Smooth muscle cell (in vitro differentiated cells): Measurements from ENCODE around the gene RABL6. TPM values are rescaled to one million over a fixed set of nuclear protein-coding genes. Genes with fewer than 3 reads are reported as not detected.

Source experiments
- DNase-seq: peaks from one replicate; lab custom pipeline; 2025; ENCODE audit not compliant: unreplicated experiment; lab: John Stamatoyannopoulos, UW
- H2AFZ ChIP-seq: fragments of 200-600 bp; sonication (generic); 2 replicates; pipeline ENCODE4 v1.6.0; 2016; ENCODE audit warnings: antibody characterized with exemption, low read depth, mild to moderate bottlenecking
- H3F3A ChIP-seq: fragments of 200-600 bp; sonication (generic); 2 replicates; pipeline ENCODE4 v1.6.0; 2017; ENCODE audit warnings: antibody characterized with exemption, low read depth
- H3K27ac ChIP-seq: fragments of 200-600 bp; sonication (generic); 2 replicates; pipeline ENCODE4 v1.5.1; 2016; ENCODE audit warnings: low read depth, mild to moderate bottlenecking
- H3K27me3 ChIP-seq: fragments of 200-600 bp; sonication (generic); 2 replicates; pipeline ENCODE4 v1.6.1; 2016; ENCODE audit warnings: low read depth, mild to moderate bottlenecking
- H3K36me3 ChIP-seq: fragments of 200-600 bp; sonication (generic); 2 replicates; pipeline ENCODE4 v1.5.1; 2016; ENCODE audit warnings: low read depth
- H3K4me1 ChIP-seq: fragments of 200-600 bp; sonication (generic); 2 replicates; pipeline ENCODE4 v1.5.1; 2016; ENCODE audit warnings: low read depth
- H3K4me2 ChIP-seq: fragments of 200-600 bp; sonication (generic); 2 replicates; pipeline ENCODE4 v1.6.0; 2016; ENCODE audit warnings: mild to moderate bottlenecking
- H3K4me3 ChIP-seq: fragments of 200-600 bp; sonication (generic); 2 replicates; pipeline ENCODE4 v1.5.1; 2016; ENCODE audit warnings: mild to moderate bottlenecking
- H3K79me2 ChIP-seq: fragments of 200-600 bp; sonication (generic); 2 replicates; pipeline ENCODE4 v1.6.0; 2016; ENCODE audit warnings: low read depth, mild to moderate bottlenecking
- H3K9ac ChIP-seq: fragments of 200-600 bp; sonication (generic); 2 replicates; pipeline ENCODE4 v1.6.0; 2016; ENCODE audit warnings: low read depth
- H3K9me3 ChIP-seq: fragments of 200-600 bp; sonication (generic); replicated peaks from 2 replicates; pipeline ENCODE4 v1.5.1; 2016; ENCODE audit warnings: low read depth
- H4K20me1 ChIP-seq: fragments of 200-600 bp; sonication (generic); 2 replicates; pipeline ENCODE4 v1.6.0; 2016; ENCODE audit warnings: low read depth
- WGBS: methylation state at CpG from one replicate; pipeline ENCODE4 v1.1.7; 2016; ENCODE audit warnings: low lambda C conversion rate; 5-methylcytosine and 5-hydroxymethylcytosine counted together
- polyA plus RNA-seq: library from polyadenylated mRNA; unstranded; fragments of >200 nt; fragmentation: Nextera tagmentation; extraction: Ambion mirVana; gene quantifications from 2 replicates; pipeline ENCODE4 v1.2.1, GENCODE V29; 2016
- total RNA-seq: library from RNA; depleted of rRNA; stranded (reverse); fragments of >200 nt; gene quantifications from 2 replicates; pipeline ENCODE4 v1.2.3, GENCODE V29; 2014
- TF ChIP-seq, protein P1 (sequence below): fragments of 200-600 bp; sonication (generic); IDR thresholded peaks from 2 replicates; pipeline ENCODE4 v1.5.1; 2017; ENCODE audit warnings: borderline replicate concordance, mild to moderate bottlenecking, antibody characterized with exemption; ENCODE audit not compliant: insufficient read depth, poor library complexity, severe bottlenecking

The RABL6 gene
- total and polyA plus RNA-seq, 2 experiments from 2014 or later = 54.3 to 81.6 TPM

DNA sequence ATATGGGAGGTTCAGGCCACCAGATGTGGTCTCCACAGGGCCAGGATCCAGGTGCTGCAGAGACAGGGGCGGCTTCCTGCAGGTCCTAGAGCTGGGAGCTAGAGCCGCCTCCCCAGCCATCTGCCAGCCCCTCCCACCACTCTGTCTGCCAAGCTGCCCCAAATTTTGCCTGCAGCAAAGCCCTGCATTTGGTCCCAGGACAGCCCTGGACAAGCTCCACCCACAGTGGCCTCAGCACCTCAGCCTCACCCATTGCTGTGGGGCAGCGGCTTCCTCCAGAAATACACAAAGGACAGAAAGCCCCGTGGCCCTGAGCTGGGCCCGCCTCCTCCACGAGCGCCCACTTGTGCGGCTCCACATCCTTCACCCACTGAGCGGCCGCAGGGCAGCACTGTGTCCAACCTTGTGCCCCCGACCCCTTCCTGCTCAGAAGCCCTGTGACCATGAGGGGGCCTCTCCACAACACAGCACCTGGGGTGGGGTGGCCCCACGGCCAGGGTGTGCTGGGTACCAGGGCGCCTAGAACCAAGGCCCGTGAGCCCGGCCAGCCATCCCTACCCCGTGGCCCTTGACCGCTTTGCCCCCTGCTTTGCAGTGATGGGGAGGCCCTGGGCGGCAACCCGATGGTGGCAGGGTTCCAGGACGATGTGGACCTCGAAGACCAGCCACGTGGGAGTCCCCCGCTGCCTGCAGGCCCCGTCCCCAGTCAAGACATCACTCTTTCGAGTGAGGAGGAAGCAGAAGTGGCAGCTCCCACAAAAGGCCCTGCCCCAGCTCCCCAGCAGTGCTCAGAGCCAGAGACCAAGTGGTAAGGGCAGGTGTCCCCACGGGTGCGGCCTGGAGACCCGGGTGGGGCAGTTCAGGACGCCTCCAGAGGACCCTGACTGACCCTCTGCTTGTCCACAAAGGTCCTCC lies 30.8 kb downstream of the RABL6 start:
- no peaks in the 10 kb centered on the region for H3K27me3 ChIP-seq
- no peak overlapping the region for H3K4me2 ChIP-seq
- H3K9me3 ChIP-seq = no peaks in the 10 kb centered on the region
- no peaks in the 10 kb centered on the region for H3K36me3 ChIP-seq
- H3K9ac ChIP-seq = no peak overlapping the region
- H2AFZ ChIP-seq = no peak overlapping the region
- H4K20me1 ChIP-seq = peaks cover 26% of the 10 kb centered on the region
- 96% methylated on average over 28 of the region's 29 CpGs for WGBS
- peaks cover 21% of the 10 kb centered on the region for H3K4me1 ChIP-seq
- TF ChIP-seq, protein P1, sequence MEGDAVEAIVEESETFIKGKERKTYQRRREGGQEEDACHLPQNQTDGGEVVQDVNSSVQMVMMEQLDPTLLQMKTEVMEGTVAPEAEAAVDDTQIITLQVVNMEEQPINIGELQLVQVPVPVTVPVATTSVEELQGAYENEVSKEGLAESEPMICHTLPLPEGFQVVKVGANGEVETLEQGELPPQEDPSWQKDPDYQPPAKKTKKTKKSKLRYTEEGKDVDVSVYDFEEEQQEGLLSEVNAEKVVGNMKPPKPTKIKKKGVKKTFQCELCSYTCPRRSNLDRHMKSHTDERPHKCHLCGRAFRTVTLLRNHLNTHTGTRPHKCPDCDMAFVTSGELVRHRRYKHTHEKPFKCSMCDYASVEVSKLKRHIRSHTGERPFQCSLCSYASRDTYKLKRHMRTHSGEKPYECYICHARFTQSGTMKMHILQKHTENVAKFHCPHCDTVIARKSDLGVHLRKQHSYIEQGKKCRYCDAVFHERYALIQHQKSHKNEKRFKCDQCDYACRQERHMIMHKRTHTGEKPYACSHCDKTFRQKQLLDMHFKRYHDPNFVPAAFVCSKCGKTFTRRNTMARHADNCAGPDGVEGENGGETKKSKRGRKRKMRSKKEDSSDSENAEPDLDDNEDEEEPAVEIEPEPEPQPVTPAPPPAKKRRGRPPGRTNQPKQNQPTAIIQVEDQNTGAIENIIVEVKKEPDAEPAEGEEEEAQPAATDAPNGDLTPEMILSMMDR = no peak
- H3K4me3 ChIP-seq = no peak overlapping the region
- H3K27ac ChIP-seq = no peak overlapping the region
- no peaks in the 10 kb centered on the region for H3K79me2 ChIP-seq
- no peak for DNase-seq
- peaks cover 17% of the 10 kb centered on the region for H3F3A ChIP-seq

GRCh38 chr9:136839229-136840139 lies 31.7 kb downstream of the RABL6 start:
- WGBS = 86% methylated on average over 36 of the region's 36 CpGs
- Histone ChIP-seq H2AFZ (no peak overlapping the region), H3K36me3 (no peaks in the 10 kb centered on the region), H3K27ac (no peak overlapping the region), H3K9me3 (no peaks in the 10 kb centered on the region), H3K4me1 (peaks cover 21% of the 10 kb centered on the region), H4K20me1 (peaks cover 26% of the 10 kb centered on the region), H3K4me3 (no peak overlapping the region), H3K27me3 (no peaks in the 10 kb centered on the region), H3K4me2 (no peak overlapping the region), H3F3A (peaks cover 11% of the 10 kb centered on the region), H3K9ac (no peak overlapping the region), H3K79me2 (no peaks in the 10 kb centered on the region)
- TF ChIP-seq, protein P1 = no peak
- no peak for DNase-seq

GRCh38 chr9:136840140-136840876 lies 32.6 kb downstream of the RABL6 start:
- Histone ChIP-seq H3K4me2 (no peak overlapping the region), H3F3A (peaks cover 11% of the 10 kb centered on the region), H4K20me1 (peaks cover 26% of the 10 kb centered on the region), H3K27me3 (no peaks in the 10 kb centered on the region), H3K4me1 (peaks cover 21% of the 10 kb centered on the region), H3K79me2 (no peaks in the 10 kb centered on the region), H3K4me3 (no peak overlapping the region), H3K9me3 (no peaks in the 10 kb centered on the region), H3K9ac (no peak overlapping the region), H2AFZ (no peak overlapping the region), H3K36me3 (no peaks in the 10 kb centered on the region), H3K27ac (no peak overlapping the region)
- WGBS = 70% methylated on average over 23 of the region's 32 CpGs
- no peak for DNase-seq
- TF ChIP-seq, protein P1 = no peak
